CD4-positive, alpha-beta T cell treated with Interleukin-12 subunit alpha and Interleukin-12 subunit beta, for 1 hour (primary cell): ENCODE data around the gene SLC5A3.

Source experiments
- DNase-seq: peaks from one replicate; pipeline ENCODE4 v3.0.0-alpha.2; 2020

The SLC5A3 gene

DNA sequence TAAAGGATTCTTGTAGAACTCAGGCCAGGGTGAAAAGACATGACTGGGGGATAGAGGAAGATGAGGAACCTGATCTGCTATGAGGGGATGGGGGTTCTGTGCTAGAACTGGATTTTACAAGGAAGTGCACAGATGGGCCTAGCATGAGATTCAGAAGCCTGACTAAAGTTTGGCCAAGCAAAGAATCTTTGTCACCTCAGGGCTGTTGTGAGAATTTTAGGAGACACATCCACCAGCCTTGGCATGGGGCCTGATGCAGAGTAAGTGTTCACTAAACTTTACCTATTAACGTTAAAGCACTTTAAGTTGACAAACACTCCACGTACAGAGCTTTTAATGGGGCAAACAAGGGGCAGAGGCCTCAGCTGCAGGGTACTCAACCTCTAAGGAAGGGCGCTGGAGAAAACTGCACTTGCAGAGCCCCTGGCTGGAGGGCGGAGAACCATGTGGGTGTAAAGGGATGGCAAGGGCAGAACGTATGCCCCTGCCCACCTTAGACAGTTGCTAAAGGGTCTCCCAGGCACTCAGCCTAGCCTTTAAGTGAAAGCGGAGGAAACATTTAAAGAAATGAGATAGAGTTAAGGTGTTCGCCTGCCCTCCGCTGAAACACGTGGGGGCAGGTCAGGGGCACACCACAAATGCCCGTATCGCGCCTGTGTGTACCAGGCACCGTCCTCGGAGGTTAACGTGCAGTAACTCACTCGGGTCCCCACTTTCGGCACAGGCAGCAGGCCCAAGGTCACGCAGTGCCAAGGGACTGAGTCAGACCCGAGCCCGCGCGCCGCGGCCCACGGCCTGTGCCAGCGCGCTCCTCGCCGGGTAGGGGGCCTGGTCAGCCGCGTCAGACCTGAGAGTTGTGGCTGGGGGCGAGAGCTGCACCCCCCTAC is 990 bp upstream of the SLC5A3 start:
- no peak for DNase-seq

DNA sequence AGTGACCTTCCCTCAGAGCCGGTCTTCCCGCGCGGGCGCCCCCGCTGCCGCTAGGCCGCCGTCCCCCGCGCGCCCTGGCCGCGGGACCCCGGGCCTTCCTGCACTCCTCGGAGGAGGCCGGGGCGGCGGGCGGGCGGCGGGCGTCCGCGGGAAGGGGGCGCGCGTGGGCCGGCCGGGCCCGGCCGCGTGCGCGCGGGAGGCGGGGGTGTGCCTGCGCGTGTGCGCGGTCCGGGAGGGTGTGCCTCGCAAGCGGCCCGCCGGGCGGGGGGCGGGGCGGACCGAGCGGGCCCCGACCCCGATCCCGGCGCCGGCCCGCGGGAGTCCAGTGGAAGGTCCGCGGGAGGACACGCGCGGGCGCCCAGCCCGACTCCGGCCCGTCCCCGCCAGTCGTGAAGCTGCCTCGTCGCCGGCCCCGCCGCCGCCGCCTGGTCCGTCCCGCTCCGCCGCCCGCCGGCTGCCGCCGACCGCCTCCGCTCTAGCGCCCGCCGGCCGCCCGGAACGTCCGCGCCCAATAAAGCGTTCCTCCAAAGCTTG is 438 bp downstream of the SLC5A3 start:
- DNase-seq, result peak; percentile 65

DNA sequence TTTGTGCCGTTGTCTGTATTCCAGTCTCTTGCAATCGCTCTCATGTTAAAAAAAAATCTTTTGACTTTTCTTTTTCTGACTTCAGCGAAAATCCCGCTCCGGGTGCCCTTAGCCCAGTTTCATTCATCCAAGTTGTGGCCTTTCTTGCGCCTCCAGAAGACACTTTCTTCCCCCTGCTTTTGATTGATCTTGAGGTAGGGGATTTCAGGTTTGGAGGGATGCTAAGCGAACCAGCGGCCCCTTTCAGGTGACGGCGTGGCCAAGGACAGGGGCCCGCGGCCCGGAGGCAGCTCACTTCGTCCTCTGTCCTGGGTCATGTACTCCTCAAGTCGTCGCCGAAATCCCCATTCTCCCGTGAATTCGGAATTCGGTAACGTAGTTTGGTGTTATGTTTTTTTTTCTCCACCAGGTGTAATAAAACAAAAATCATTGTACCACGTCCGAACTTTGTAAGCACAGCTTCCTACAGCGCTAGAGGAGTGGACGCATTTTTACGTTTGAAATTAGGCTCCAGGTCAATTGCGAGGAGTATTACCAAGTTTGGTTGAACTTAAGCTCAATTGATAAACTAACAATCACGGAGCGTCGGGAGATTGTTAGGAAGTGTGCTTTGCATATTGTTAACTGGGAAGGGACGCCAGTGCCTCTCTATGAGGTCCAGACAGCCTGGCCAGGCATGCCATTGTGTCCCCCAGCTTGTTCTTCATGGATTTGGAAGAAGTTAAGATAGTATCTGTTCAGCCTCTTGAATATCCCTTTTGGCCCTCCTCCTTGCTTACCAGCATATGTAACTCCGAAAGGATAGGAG is 1.1 kb downstream of the SLC5A3 start:
- peak; percentile 13 for DNase-seq

DNA sequence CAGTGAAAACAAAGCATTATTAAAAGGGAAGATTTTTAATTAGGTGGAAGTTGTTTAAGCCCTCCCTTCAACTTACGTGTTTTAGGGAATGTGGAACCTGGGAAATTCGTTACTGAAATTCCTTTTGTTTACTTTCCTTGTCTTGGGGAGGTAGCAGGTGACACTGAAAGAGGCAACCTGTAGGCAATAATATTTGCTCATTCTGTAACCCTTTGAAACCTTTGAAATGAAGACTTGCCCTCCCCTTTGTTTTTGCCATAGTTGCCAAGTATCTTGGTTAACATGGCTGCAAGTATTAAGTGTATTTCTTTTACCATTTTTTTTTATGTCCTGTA is 1.7 kb downstream of the SLC5A3 start:
- no peak for DNase-seq

DNA sequence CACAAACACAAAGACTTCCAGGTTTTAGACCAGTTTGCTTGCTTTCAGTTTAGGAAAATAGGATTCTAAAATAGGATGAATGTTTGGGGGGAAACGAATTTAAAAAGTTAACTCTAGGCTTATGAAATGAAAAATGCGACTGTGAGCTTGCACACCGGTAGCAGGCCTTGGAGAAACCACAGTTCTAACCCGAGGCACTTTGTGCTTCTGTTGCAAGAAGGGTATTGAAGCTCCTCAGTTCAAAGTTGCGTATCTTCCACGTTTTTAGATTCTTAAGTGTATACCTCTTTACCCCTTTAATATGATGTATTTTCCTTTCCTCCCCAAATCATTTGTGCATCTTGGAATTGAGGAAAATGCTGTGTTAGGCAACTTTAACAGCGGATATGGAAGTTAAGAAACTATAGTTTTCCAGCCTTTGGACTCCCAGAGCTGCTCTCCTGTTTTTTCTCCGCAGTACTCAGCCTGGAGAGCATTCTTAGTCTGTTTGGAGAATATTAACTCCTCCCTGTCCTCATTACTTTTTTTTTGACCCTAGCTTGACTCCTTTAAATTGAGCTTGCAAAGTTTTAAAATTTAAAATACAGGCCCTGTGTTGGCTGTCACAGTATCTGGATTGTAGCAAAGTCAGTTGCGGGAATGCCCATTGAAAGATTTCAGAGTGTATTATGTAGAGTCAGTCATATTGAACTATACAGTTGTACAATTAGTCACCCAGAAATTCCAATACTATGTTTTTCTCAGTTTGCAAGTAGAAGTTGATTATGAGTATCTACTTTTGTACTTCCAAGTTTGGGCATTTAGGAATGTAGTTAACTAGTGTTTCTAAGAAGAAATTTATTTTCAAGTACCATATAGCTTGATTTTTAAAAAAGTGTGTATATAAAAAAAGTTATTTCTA is 2.6 kb downstream of the SLC5A3 start:
- DNase-seq, result no peak

DNA sequence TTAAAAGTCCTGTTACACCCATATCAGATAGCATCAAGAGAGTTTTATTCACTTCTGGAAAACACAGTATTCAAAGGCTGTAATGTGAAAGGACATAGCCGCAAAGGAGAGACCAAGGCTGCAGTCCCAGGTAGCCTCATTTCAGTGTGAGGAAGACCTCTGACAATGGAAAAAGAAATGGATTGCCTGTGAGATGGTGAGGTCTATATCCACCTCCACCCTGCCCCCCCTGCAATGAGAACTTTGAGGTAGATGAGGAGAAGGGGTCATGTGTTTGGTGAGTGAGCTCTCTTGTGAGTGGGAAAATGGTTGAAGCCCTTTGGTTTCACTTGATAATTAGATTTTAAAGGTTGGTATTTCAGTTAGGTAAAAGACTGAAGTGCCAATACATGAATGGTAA is 3.5 kb downstream of the SLC5A3 start:
- DNase-seq, result no peak

DNA sequence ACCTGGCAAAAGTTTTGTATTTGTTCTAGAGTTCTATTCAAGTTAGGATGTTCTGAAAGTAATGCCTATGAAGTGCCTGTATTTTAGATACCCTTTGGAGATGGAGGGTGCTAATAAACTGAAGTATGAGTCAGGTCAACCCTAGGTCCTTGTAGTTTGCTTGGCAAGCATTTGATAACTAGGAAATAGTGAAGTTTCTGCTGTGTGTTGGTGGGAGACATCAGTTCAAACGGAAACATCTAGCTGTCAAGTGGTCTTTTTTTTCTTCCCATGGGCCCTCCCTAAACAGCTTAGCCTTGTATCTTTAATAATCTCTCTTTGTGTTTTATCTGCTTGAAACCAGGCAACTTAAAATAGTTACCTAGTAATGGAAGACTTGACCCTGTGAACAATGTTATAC is 4.5 kb downstream of the SLC5A3 start:
- no peak for DNase-seq

DNA sequence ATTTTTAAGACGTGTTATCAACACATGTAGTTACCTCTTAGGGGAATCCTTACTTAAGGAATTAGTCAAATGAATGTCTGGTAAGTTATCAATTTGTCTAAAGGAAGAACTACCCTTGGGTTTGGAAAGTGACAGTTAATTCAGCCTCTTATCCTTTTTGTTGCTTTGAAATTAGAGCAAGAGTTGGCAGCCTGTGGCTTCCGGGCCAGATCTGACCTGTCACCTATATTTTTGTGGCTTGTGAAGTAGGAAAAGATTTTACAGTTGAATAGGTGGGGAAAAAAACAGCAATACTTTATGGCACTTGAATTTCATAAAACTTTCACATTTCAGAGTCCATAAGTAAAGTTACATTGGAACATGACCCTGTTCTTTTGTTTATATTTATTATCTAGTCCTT is 5.5 kb downstream of the SLC5A3 start:
- peak; percentile 36 for DNase-seq

DNA sequence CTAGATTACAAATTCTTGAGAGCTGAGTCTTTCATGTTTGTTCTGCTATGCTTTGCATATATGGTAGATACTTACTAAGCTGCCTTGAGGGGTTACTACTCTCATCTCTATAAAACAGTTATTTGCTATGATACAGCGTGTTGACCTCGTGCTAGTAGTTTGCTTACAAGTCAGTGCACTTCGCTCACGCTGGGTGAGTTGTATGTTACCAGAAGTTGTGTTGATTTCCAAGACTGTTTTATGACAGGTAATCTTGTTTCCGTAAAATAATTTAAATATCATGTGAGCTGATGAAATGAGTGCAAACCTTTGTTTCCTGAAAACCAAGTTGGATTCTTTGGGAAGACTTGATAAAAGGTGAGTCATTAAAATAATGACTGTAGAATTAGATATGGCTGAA is 7.3 kb downstream of the SLC5A3 start:
- DNase-seq, result no peak

DNA sequence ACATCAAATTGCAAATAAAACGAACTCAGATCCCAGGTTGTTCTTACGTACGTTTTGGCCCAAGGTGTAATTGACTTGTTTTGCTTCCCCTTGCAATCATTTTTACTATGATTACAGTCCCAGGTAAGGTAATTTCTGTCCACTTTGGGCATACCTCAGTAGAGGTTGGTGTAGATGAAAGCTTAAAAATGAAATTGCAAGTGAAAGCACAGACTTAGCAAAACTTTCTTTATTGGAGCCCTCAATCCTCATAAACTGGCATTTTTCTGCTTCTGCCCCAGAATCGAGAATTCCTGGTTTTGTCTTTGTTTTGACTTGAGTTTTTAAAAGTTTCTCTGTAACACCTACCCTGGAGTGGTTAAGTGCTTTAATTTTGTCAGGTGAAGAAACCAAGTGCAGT is 9.4 kb downstream of the SLC5A3 start:
- DNase-seq, result no peak

DNA sequence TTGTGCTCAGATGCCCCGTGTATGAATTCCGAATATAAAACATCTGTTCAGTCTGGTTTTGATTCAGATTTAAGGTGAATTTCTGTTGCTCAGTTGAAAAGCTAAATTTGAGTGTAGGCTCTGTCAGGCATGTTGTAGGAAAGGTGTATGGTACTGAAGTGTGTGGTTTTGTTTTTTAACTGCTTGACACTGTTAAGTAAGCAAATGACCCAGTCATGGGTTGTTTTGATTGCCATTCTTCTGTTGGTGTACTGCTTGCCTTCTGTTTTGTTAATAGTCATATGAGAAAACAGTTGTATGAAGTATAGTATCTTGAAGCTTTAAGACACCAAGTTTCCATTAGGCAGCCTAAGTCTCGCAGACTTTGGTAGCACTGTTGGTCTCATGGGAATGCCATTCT is 10.0 kb downstream of the SLC5A3 start:
- no peak for DNase-seq

DNA sequence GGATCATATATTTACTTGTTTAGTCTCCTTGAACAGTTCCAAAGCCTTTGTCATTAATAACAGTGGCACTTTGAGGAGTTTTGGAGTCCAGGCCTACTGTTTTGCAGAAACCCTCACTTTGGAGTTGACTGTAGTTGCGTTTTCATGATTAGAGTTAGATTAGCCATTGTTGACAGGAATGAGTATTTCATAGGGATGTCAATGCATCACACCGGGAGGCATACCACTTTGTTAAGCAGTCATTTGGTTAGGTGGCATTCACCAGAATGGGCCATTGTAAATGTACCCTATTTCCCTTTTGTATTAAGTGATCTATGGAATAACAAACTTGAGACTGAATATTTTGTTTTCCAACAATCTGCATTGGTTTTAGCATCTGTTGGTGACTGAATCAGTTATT is 11.8 kb downstream of the SLC5A3 start:
- DNase-seq, result no peak

DNA sequence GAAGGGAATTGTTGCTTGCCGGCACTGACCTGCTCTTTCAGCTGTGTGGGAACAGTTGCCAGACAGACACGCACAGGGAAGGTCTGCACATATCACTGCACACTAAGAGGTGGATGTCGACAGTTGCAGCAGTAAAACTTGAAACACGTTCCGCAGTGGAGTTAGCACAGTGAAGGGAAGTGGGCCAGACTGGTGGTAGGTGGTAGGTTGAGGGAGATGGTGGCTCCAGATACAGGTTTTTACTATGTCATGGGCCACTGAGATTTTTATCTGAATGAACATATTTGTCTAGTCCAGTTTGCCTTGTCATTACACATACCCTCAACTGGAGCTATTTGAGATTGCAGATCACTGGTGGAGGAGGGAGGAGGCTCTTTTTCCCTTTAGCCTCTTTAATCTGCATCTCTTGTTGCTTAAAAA is 13.5 kb downstream of the SLC5A3 start:
- peak; percentile 23 for DNase-seq

DNA sequence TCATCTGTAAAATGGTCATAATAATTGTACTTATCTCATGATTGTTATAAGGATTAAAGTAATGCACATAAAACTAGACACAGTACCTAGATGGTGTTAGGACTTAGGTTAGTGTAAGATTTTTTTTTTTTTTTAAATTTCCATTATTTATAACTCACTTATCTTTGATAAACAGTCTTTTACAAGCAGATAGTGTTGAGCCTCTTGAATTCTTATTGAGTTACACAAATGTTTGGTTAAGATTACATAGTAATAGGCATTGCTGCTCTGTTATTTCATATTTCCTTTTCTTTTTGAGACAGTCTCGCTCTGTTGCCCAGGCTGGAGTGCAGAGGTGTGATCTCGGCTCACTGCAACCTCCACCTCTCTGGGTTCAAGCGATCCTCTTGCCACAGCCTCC is 15.4 kb downstream of the SLC5A3 start:
- DNase-seq, result no peak

DNA sequence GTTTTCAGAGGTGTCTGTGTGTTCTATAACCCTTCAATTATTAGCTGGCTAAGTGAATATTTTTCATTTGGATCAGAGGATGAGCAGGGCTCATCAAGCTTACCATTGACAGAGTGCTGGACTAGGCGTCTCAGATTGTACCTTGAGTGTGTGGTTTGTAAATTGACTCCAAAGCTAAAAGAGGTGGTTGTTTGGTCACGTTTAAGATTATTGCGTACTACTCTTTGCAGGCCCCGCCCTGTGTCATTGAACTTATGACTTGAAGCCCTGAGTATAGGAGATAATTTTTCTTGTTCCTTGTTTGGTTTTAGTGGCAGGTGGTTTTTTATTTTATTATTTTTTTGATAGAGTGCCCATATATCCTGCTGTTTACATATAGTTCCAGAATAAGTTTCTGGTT is 17.7 kb downstream of the SLC5A3 start:
- no peak for DNase-seq

DNA sequence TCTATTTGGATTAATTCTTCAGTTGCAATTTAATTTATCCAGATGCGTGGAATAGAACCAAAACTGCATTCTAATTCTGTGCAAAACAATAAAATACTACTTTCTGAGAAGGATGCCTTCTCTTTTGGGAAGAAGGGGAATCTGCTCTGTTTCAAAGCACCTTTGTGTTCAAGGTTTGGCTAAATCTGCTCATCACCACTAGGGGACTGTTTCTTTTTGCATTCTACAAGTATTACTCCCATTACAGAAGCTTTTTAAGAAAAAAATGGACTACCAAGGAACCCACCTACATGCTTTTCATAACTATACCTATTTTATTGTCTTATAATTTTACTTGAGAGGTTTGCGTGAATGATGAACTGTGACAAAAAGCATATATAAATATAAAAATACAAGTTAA is 18.2 kb downstream of the SLC5A3 start:
- DNase-seq, result no peak

DNA sequence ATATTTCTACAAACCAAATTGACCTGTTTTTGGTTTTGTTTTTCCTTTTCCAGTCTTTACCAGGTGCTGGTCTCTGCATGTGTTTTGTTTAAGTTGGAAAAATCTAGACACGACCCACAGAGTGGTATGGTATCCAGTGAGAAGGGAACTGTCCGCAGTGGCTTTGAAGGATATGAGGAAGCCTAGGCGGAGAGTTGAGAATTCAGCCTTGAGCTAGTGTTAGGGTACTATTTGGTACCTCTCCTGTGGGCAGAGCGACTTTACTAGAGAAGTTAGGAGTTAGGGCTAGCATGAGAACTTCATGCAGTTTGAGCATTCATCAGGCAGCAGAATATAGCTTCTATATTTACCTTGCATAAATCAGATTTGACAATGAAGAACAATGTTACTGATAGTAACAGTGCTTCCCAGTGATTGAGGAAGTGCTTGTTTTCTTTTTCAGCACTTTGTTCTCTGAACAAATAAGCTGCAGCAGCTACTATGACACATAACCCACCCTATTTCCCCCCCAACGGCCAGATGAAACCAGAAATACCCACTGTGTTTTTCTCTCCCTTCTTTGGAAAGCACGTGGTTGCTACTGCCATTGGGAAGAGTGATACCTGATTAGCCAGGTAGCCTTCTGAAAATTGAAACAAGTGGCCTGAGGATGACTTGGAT is 19.0 kb downstream of the SLC5A3 start:
- no peak for DNase-seq

DNA sequence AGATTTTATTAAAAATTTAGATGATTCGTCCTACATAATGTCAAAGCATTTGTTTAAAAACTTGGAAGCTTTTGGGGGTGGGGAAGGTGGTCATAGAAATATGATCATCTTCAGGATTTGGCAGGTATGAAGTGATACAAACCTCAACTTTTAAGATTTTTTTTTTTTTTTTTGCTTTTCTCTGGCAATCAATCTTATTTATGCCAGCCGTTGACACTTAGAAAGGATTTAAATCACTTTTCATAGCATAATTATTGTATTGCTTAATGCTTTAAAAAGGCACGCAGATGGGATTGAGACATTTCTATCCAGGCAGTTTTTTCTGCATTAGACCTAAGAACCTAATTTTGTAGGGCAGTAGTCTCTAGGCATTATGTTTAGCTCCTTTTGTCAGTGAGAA is 19.7 kb downstream of the SLC5A3 start:
- DNase-seq, result no peak

DNA sequence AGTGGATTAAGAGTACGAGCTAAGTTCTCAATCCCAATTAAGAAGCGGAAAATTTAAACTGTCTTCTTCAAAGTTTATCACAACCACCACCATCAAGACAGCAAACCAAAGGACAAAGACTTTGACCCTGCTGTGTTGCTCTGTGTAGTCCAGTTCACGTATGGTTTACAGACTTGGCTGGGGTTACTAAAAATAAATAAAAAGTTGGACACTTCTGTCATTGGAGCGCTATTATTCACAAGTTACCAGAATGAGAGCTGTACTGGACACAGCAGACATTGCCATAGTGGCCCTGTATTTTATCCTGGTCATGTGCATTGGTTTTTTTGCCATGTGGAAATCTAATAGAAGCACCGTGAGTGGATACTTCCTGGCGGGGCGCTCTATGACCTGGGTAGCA is 21.6 kb downstream of the SLC5A3 start:
- no peak for DNase-seq

DNA sequence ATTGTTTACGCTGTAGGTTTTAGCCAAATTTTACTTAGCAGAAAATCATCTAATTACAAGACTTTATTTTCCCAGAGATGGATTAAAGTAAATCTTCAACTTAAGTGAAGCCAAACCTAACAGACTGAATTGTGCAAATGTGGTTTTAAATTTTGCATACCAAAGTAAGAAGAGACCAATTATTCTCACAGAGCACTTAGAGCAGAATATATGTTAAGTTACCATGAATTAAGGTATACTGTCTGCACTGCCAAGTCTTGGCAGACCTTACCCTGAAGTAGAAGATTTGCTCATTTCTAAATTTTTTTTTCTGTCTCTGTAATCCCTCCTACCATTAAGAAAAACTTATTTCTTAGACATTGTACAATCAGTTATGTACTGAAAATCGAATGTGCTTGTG is 24.1 kb downstream of the SLC5A3 start:
- DNase-seq, result no peak

DNA sequence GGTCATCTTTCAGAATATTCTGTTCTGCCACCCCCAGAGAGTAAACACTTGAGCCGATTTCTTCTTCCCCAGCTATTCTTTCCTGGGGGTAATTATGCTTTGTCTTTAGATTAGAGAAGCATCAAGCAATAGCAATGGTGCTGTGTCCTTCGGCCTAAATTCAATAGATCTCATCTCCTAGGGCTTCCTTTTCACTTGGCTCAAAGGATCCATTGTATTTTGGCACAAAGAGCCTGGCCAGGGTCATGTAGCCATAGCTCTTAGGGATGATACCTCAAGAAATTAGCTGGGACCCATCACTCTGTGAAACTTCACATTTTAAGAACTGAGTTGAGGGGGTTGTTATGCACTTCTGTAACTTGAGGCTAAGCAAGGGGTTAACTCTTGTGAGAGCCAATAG is 27.0 kb downstream of the SLC5A3 start:
- DNase-seq, result no peak

DNA sequence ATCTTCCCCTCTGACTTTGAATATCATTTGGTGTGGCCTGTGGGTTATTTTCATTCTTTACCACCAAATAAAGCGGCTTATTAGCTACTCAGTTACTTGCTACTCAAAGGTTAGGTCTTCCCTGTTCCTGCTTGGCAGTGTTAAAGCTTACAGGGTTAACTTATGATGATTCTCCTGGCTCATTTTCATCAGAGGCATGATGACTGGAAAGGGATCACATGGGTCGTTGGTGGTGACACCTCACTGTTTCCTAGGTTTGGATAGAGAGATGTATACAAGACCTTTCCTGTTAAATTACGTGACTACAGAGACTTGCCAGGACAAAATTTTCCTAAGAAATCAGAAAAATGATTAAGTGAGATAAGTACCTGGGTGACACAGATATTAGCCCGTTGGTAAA is 27.4 kb downstream of the SLC5A3 start:
- DNase-seq, result no peak
